Mesothelial cell of epicardium (in vitro differentiated cells): Measurements from ENCODE around the gene CCDC66. TPM values are rescaled to one million over a fixed set of nuclear protein-coding genes. Genes with fewer than 3 reads are reported as not detected.
"Not testable (repeated sequence)": the region's sequence is repeated elsewhere in the genome, so short reads cannot be mapped to it uniquely, and the experiment has no call there.

ENCODE experiments used
- DNase-seq, 2 experiments: peaks; one replicate each; pipeline ENCODE4 v3.0.0; 2021; ENCODE audit warnings: low spot score in 2 of 2; ENCODE audit not compliant: unreplicated experiment in 2 of 2
- H3K27ac Mint-ChIP-seq: 2 replicates; pipeline ENCODE4 v1.8.0; 2021; ENCODE audit warnings: mixed read lengths
- H3K27me3 Mint-ChIP-seq: 2 replicates; pipeline ENCODE4 v1.8.0; 2021; ENCODE audit warnings: low read depth, mixed read lengths
- H3K36me3 Mint-ChIP-seq: 2 replicates; pipeline ENCODE4 v1.8.0; 2021; ENCODE audit warnings: mixed read lengths
- H3K4me1 Mint-ChIP-seq: 2 replicates; pipeline ENCODE4 v1.8.0; 2021; ENCODE audit warnings: mixed read lengths
- H3K4me3 Mint-ChIP-seq: 2 replicates; pipeline ENCODE4 v1.8.0; 2021; ENCODE audit warnings: mild to moderate bottlenecking, moderate library complexity, mixed read lengths
- H3K9me3 Mint-ChIP-seq: 2 replicates; pipeline ENCODE4 v1.8.0; 2021; ENCODE audit warnings: mixed read lengths
- total RNA-seq: library from RNA; stranded (reverse); gene quantifications from 3 replicates; pipeline ENCODE4 v1.2.1, GENCODE V29; 2021
- TF ChIP-seq, protein P1 (sequence below): fragments of 200-600 bp; sonication (generic); IDR thresholded peaks from one replicate; pipeline ENCODE4 v1.5.0; 2021; ENCODE audit warnings: antibody characterized with exemption; ENCODE audit not compliant: unreplicated experiment

The CCDC66 gene
- total RNA-seq, 1 donor from 2014 or later, result 36.2 TPM

- Mint-ChIP-seq H3K27me3 (no peaks in the 10 kb centered on the region), H3K27ac (peak overlapping the region; percentile 51), H3K4me1 (peaks cover 28% of the 10 kb centered on the region), H3K4me3 (no peak overlapping the region), H3K9me3 (peaks cover 17% of the 10 kb centered on the region), H3K36me3 (peaks cover 40% of the 10 kb centered on the region)
- TF ChIP-seq, protein P1, sequence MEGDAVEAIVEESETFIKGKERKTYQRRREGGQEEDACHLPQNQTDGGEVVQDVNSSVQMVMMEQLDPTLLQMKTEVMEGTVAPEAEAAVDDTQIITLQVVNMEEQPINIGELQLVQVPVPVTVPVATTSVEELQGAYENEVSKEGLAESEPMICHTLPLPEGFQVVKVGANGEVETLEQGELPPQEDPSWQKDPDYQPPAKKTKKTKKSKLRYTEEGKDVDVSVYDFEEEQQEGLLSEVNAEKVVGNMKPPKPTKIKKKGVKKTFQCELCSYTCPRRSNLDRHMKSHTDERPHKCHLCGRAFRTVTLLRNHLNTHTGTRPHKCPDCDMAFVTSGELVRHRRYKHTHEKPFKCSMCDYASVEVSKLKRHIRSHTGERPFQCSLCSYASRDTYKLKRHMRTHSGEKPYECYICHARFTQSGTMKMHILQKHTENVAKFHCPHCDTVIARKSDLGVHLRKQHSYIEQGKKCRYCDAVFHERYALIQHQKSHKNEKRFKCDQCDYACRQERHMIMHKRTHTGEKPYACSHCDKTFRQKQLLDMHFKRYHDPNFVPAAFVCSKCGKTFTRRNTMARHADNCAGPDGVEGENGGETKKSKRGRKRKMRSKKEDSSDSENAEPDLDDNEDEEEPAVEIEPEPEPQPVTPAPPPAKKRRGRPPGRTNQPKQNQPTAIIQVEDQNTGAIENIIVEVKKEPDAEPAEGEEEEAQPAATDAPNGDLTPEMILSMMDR, result no peak
- DNase-seq, result no peak
These were observed 36.6 kb downstream of the CCDC66 start for GRCh38 chr3:56593455-56594158.

DNA sequence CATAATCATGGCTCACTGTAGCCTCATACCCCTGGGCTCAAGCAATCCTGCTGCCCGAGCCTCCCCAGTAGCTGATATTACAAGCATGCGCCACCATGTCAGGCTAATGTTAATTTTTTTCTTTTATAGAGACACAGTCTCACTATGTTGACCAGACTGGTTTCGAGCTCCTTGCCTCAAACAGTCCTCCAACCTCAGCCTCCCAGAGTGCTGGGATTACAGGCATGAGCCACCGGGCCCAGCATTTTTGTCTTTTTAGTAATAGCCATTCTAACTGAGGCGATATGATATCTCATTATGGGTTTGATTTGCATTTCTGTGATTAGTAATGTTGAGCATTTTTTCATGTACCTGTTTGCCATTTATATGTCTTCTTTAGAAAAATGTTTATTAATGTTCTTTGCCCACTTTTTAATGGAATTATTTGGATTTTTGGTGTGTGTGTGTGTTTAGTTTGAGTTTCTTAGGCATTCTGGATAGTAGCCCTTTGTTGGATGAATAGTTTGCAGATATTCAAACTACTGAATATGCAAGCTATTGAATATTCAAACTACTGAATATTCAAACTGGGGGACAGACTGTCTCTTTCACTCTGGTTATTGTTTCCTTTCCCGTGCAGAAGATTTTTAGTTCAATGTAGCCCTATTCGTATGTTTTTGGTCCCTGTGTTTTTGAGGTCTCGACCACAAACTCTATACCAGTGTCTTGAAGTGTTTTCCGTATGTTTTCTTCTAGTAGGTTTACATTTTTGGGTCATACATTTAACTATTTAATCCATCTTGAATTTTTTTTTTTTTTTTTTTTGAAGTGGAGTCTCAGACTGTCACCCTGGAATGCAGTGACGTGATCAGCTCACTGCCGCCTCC lies 39.2 kb downstream of the CCDC66 start:
- TF ChIP-seq, protein P1, result no peak
- peaks cover 14% of the 10 kb centered on the region for H3K4me1 Mint-ChIP-seq
- no peak overlapping the region for H3K4me3 Mint-ChIP-seq
- H3K27ac Mint-ChIP-seq, result no peak overlapping the region
- H3K9me3 Mint-ChIP-seq, result peaks cover 31% of the 10 kb centered on the region
- H3K36me3 Mint-ChIP-seq, result peaks cover 62% of the 10 kb centered on the region
- no peak for DNase-seq
- no peaks in the 10 kb centered on the region for H3K27me3 Mint-ChIP-seq

GRCh38 chr3:56608479-56608878 lies 51.5 kb downstream of the CCDC66 start:
- H3K27ac Mint-ChIP-seq, DNase-seq, H3K4me1 Mint-ChIP-seq, H3K27me3 Mint-ChIP-seq, H3K4me3 Mint-ChIP-seq: not testable (repeated sequence)
- H3K9me3 Mint-ChIP-seq, result peaks cover 53% of the 10 kb centered on the region
- peaks cover 88% of the 10 kb centered on the region for H3K36me3 Mint-ChIP-seq

DNA sequence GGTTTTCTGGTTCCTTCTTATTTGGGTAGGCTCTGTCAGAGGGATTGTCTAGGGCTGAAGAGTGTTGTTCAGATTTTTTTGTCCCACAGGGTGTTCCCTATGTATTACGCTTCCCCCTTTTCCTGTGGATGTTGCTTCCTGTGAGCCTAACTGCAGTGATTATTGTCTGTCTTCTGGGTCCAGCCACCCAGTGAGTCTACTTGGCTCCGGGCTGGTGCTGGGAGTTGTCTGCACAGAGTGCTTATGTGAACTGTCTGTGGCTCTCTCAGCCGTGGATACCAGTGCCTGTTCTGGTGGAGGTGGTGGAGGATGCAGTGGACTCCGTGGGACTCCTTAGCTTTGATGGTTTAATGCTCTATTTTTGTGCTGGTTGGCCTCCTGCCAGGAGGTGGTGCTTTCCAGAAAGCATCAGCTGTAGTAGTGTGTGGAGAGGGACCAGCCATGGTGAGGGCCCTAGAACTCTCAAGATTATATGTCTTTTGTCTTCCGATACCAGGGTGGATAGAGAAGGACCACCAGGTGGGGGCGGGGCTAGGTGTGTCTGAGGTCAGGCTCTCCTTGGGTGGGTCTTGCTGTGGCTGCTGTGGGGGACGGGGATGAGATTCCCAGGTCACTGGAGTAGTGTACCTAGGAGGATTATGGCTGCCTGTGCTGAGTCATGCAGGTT lies 53.8 kb downstream of the CCDC66 start:
- Mint-ChIP-seq H3K4me3 (no peak overlapping the region), H3K36me3 (peaks cover 71% of the 10 kb centered on the region), H3K9me3 (peaks cover 40% of the 10 kb centered on the region), H3K27ac (no peak overlapping the region), H3K27me3 (no peaks in the 10 kb centered on the region), H3K4me1 (peaks cover 3% of the 10 kb centered on the region)
- DNase-seq, result no peak
- TF ChIP-seq, protein P1, result no peak

- Mint-ChIP-seq H3K27me3 (no peaks in the 10 kb centered on the region), H3K9me3 (peaks cover 40% of the 10 kb centered on the region), H3K36me3 (peaks cover 68% of the 10 kb centered on the region), H3K4me3 (no peak overlapping the region), H3K27ac (no peak overlapping the region), H3K4me1 (peaks cover 3% of the 10 kb centered on the region)
- no peak for DNase-seq
- TF ChIP-seq, protein P1, result no peak
These were observed 54.4 kb downstream of the CCDC66 start for GRCh38 chr3:56611364-56611763.

GRCh38 chr3:56612146-56612545 lies 55.2 kb downstream of the CCDC66 start:
- Mint-ChIP-seq H3K4me3 (no peak overlapping the region), H3K27ac (no peak overlapping the region), H3K27me3 (no peaks in the 10 kb centered on the region), H3K36me3 (peaks cover 64% of the 10 kb centered on the region), H3K4me1 (peaks cover 3% of the 10 kb centered on the region), H3K9me3 (peaks cover 32% of the 10 kb centered on the region)
- DNase-seq, result no peak
- TF ChIP-seq, protein P1, result no peak
